Choroid plexus epithelial cell (primary cell): ENCODE results near the gene BCAS2.

Source experiments
- DNase-seq: peaks from one replicate; pipeline ENCODE4 v3.0.0-alpha.2; 2010; ENCODE audit warnings: low read depth
- H3K4me3 ChIP-seq: 2 replicates; pipeline ENCODE4 v1.5.1; 2011; ENCODE audit warnings: low read depth, mild to moderate bottlenecking, control low read depth, low read length, moderate library complexity
- TF ChIP-seq, protein P1 (sequence below): conservative IDR thresholded peaks from 2 replicates; pipeline ENCODE4 v1.5.1; 2011; ENCODE audit warnings: low read depth, mild to moderate bottlenecking, control low read depth, inconsistent platforms, low read length, moderate library complexity

BCAS2 gene

GRCh38 chr1:114547076-114547475 lies 34.3 kb downstream of the BCAS2 start:
- no peak overlapping the region for H3K4me3 ChIP-seq
- DNase-seq = no peak
- TF ChIP-seq, protein P1, sequence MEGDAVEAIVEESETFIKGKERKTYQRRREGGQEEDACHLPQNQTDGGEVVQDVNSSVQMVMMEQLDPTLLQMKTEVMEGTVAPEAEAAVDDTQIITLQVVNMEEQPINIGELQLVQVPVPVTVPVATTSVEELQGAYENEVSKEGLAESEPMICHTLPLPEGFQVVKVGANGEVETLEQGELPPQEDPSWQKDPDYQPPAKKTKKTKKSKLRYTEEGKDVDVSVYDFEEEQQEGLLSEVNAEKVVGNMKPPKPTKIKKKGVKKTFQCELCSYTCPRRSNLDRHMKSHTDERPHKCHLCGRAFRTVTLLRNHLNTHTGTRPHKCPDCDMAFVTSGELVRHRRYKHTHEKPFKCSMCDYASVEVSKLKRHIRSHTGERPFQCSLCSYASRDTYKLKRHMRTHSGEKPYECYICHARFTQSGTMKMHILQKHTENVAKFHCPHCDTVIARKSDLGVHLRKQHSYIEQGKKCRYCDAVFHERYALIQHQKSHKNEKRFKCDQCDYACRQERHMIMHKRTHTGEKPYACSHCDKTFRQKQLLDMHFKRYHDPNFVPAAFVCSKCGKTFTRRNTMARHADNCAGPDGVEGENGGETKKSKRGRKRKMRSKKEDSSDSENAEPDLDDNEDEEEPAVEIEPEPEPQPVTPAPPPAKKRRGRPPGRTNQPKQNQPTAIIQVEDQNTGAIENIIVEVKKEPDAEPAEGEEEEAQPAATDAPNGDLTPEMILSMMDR = no peak

GRCh38 chr1:114545796-114546195 lies 35.6 kb downstream of the BCAS2 start:
- TF ChIP-seq, protein P1 = no peak
- no peak for DNase-seq
- no peak overlapping the region for H3K4me3 ChIP-seq

- H3K4me3 ChIP-seq = no peak overlapping the region
- DNase-seq = no peak
- TF ChIP-seq, protein P1 = no peak
Observed at GRCh38 chr1:114545315-114545714, 36.1 kb downstream of the BCAS2 start.

DNA sequence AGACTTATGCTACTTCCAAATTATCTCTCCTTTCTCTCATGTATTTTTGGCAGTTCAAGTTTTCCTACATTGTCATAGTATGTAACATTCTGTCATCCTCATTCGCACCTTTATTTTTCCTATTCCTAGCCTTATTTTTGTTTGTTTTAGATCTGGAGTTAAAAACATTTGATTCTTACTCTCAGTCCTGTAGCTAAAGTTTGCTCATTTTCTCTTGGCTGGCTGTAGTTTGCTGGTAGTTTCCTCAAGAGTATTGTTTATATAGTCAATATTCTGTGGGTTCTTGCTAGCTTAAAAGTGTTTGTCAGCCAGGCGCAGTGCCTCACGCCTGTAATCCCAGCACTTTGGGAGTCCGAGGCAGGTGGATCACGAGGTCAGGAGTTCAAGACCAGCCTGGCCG lies 40.6 kb downstream of the BCAS2 start:
- H3K4me3 ChIP-seq = no peak overlapping the region
- no peak for DNase-seq
- TF ChIP-seq, protein P1 = no peak

DNA sequence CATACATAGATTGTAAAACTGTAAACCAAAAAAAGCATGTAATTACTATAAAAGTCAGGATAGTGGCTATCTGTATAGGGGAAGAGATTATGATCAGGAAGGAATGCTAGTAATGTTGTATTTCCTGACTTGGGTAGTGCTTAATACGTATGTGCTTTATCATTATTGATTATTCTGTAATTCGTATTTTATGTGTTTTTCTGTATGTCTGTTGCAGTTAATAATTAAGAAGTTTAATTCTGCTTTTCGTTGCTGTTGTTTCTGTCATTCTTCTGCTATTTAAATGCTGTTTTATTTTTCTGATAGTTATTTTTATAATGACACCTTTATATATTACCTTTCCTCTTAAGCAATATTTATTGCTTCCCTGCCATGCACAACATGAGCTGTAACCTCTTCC lies 41.1 kb downstream of the BCAS2 start:
- H3K4me3 ChIP-seq = no peak overlapping the region
- TF ChIP-seq, protein P1 = no peak
- DNase-seq = peak; percentile 4

DNA sequence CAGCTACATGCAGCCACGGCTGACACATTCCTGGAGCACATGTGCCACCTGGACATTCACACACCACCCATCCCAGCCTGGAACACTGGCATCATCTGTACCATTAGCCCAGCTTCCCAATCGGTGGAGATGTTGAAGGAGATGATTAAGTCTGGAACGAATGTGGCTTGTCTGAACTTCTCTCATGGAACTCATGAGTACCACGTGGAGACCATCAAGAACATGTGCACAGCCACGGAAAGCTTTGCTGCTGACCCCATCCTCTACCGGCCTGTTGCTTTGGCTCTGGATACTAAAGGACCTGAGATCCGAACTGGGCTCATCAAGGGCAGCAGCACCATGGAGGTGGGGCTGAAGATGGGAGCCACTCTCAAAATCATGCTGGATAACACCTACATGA lies 45.4 kb downstream of the BCAS2 start:
- no peak overlapping the region for H3K4me3 ChIP-seq
- no peak for DNase-seq
- TF ChIP-seq, protein P1 = no peak

- no peak overlapping the region for H3K4me3 ChIP-seq
- no peak for DNase-seq
- TF ChIP-seq, protein P1 = no peak
Observed at GRCh38 chr1:114535401-114535800, 46.0 kb downstream of the BCAS2 start.
